Heart right ventricle (tissue), 16 donors: ENCODE data around the gene NOL6. TPM values are rescaled to one million over a fixed set of nuclear protein-coding genes. Genes with fewer than 3 reads are reported as not detected.
"Not testable (repeated sequence)": the region's sequence is repeated elsewhere in the genome, so short reads cannot be mapped to it uniquely, and the experiment has no call there.

ENCODE experiments used
- ATAC-seq, 8 donors: fragments of 200-7000 bp; cut with Tn5 transposase; one replicate each; pipeline ENCODE4 v1.9.1; 2020; ENCODE audit warnings: mild to moderate bottlenecking in 8 of 8, moderate library complexity in 8 of 8, moderate number of reproducible peaks in 1 of 8
- DNase-seq, 2 donors: peaks; one replicate each; pipeline ENCODE4 v3.0.0-alpha.2; 2020
- H3K27ac ChIP-seq, 10 donors: fragments of 200-600 bp; sonication (generic) in 2 of 10; one replicate each; pipeline versions ENCODE4 v1.5.0 to v1.8.0; 2020 to 2022; ENCODE audit warnings: mild to moderate bottlenecking in 3 of 10
- H3K27me3 ChIP-seq, 7 donors: fragments of 200-600 bp; one replicate each; pipeline ENCODE4 v1.8.0; 2021 to 2022; ENCODE audit warnings: mild to moderate bottlenecking in 2 of 7
- H3K36me3 ChIP-seq, 9 donors: fragments of 200-600 bp; sonication (generic) in 1 of 9; one replicate each; pipeline versions ENCODE4 v1.5.0 to v1.8.0; 2020 to 2022; ENCODE audit warnings: mild to moderate bottlenecking in 2 of 9
- H3K4me1 ChIP-seq, 9 donors: fragments of 200-600 bp; sonication (generic) in 1 of 9; one replicate each; pipeline versions ENCODE4 v1.5.0 to v1.8.0; 2020 to 2022; ENCODE audit warnings: mild to moderate bottlenecking in 4 of 9
- H3K4me3 ChIP-seq, 10 donors: fragments of 200-600 bp; sonication (generic) in 2 of 10; one replicate each; pipeline versions ENCODE4 v1.5.0 to v1.8.0; 2020 to 2022; ENCODE audit warnings: mild to moderate bottlenecking in 7 of 10, moderate library complexity in 2 of 10
- H3K9me3 ChIP-seq, 11 donors: fragments of 200-600 bp in 10 of 11; sonication (generic) in 2 of 11; one replicate each; pipeline versions ENCODE4 v1.5.0 to v1.8.0; 2013 to 2022; ENCODE audit warnings: mild to moderate bottlenecking in 2 of 11, control low read depth in 1 of 11, moderate library complexity in 1 of 11
- WGBS, 2 donors: extraction: QIAGEN DNeasy Blood & Tissue Kit; methylation state at CpG; one replicate each; pipeline ENCODE4 v1.1.7; 2013; ENCODE audit warnings: inconsistent platforms in 1 of 2; 5-methylcytosine and 5-hydroxymethylcytosine counted together
- intact Hi-C, 10 donors: fragments of 100-400 bp; cut with DNase I; formaldehyde crosslinking; loops; one replicate each; pipeline versions ENCODE4 v1.11.1 to v1.14.2; 2022
- polyA plus RNA-seq, 2 donors: library from polyadenylated mRNA; stranded (reverse); fragments of 200-250 nt; gene quantifications; one replicate each; pipeline ENCODE4 v1.2.3, GENCODE V29; 2013
- total RNA-seq, 10 donors: library from RNA; stranded (reverse); fragmentation: NEBNext Ultra II Directional in 3 of 10; extraction: Animal tissue kit (Norgen Biotek cat#: 25700) in 3 of 10; gene quantifications; one replicate each; pipeline versions ENCODE4 v1.2.1 to v1.2.4, GENCODE V29; 2021 to 2023
- TF ChIP-seq, protein P1 (sequence below), 9 donors: fragments of 200-600 bp; sonication (generic) in 2 of 9; IDR thresholded peaks; one replicate each; pipeline versions ENCODE4 v1.5.0 to v1.8.0; 2021 to 2022; ENCODE audit warnings: antibody characterized with exemption in 9 of 9, mild to moderate bottlenecking in 5 of 9, moderate library complexity in 1 of 9
- donor health status: Arrhythmogenic right ventricular cardiomyopathy.
- donor health status: ischemic (EF 13 %, LVEDD 7.1; RV severe dilation, severe dysfunction).
- donor health status: healthy with polysubstance abuse.
- donor health status: DM: no; HTN: yes; CAD: no.
- donor health status: DM: no; HTN: no; CAD: no.
- donor health status: ischemic (EF 25% LVEDD 6.9; RV normal size, moderate dysfunction).
- donor health status: ischemic (EF 25% LVEDD 5.7; RV mildly dilated, moderate dysfunction).
- donor health status: healthy.
- donor health status: DM: yes; HTN: yes; CAD: no.
- donor health status: Ischemic cardiomyopathy.
- donor health status: ischemic (EF 35%, LVEDD 5.7; RV mildly dilated, moderate dysfunction).
- donor health status: nonischemic (EF 11% LVEDD 7.7; RV severe dilation, severe dysfunction).
- donor health status: DM: yes; HTN: yes; CAD: no.
- donor health status: PGD.
- donor health status: ischemic (EF 29% LVEDD 5.4; RV normal size, mild dysfunction).
- donor health status: nonischemic (EF 23%, LVEDD 6.1; RV moderate dilation, normal function).

Gene NOL6
- total and polyA plus RNA-seq, 12 donors = 13.0 to 23.2 (median 15.1) TPM

DNA sequence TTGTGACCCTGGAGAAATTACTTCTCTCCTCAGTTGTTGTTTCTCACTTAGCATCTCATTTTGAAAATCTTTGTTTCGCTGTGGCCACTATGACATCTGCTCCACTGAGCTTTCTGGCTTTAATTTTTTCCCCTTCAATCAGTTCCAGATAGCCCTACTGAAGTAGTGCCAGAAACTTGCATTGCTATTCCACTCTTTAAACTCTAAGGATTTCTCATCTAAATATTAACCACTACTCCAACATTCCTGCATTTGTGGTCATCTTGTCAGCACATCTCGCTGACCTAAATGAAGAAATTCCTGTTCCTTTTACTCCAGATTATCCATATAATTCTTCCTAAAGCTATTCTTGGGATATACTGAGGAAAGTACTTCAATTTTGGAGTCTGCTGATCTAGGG, 15.3 kb upstream of the NOL6 start:
- no peak overlapping the region for H3K27ac ChIP-seq
- H3K4me3 ChIP-seq = no peak overlapping the region
- DNase-seq = no peak
- intact Hi-C loops = no loop called here
- no peaks in the 10 kb centered on the region for H3K4me1 ChIP-seq
- peaks cover 0 to 6% (median 0%) of the 10 kb centered on the region in 9 donors for H3K36me3 ChIP-seq
- ATAC-seq = no peak
- WGBS, 2 donors = 72 to 83% methylated on average over 2 of the region's 2 CpGs
- H3K27me3 ChIP-seq = no peaks in the 10 kb centered on the region
- TF ChIP-seq, protein P1, sequence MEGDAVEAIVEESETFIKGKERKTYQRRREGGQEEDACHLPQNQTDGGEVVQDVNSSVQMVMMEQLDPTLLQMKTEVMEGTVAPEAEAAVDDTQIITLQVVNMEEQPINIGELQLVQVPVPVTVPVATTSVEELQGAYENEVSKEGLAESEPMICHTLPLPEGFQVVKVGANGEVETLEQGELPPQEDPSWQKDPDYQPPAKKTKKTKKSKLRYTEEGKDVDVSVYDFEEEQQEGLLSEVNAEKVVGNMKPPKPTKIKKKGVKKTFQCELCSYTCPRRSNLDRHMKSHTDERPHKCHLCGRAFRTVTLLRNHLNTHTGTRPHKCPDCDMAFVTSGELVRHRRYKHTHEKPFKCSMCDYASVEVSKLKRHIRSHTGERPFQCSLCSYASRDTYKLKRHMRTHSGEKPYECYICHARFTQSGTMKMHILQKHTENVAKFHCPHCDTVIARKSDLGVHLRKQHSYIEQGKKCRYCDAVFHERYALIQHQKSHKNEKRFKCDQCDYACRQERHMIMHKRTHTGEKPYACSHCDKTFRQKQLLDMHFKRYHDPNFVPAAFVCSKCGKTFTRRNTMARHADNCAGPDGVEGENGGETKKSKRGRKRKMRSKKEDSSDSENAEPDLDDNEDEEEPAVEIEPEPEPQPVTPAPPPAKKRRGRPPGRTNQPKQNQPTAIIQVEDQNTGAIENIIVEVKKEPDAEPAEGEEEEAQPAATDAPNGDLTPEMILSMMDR (IDR thresholded peaks at IDR 0.05) = no peak
- H3K9me3 ChIP-seq = no peaks in the 10 kb centered on the region

DNA sequence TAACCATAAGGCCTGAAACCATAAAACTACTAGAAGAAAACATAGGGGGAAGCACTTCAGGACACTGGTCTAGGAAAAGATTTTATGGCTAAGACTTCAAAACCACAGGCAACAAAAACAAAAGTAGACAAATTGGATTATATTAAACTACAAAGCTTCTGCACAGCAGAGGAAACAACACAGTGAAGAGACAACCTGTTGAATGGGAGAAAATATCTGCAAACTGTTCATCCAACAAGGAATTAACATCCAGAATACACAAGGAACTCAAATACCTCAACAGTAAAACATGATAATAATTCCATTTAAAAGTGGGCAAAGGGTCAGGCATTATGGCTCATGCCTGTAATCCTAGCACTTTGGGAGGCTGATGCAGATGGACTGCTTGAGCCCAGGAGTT, 11.6 kb upstream of the NOL6 start:
- H3K4me3 ChIP-seq, H3K27ac ChIP-seq, ATAC-seq, DNase-seq, H3K9me3 ChIP-seq, H3K36me3 ChIP-seq, H3K27me3 ChIP-seq, intact Hi-C loops, H3K4me1 ChIP-seq: not testable (repeated sequence)

DNA sequence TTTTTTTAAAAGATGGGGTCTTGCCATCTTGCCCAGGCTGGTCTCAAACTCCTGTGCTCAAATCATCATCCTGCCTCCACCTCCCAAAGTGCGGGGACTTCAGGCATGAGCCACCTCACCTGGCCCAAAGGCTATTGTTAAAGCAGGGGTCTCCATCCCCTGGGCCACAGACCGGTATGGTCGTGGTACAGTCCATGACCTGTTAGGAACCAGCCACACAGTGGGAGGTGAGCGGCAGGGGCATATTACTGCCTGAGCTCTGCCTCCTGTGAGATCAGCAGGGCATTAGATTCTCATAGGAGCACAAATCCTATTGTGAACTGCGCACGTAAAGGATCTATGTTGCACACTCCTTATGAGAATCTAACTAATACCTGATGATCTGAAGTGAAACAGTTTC, 7.3 kb upstream of the NOL6 start:
- H3K4me1 ChIP-seq = no peaks in the 10 kb centered on the region
- H3K9me3 ChIP-seq = no peaks in the 10 kb centered on the region
- H3K27ac ChIP-seq = no peak overlapping the region
- TF ChIP-seq, protein P1 (IDR thresholded peaks at IDR 0.05) = no peak
- H3K4me3 ChIP-seq = no peak overlapping the region
- ATAC-seq = no peak
- WGBS, 2 donors = 93 to 97% methylated on average over 6 of the region's 6 CpGs
- no peak for DNase-seq
- no peaks in the 10 kb centered on the region for H3K27me3 ChIP-seq
- intact Hi-C loops = no loop called here
- H3K36me3 ChIP-seq = peaks cover 0 to 21% (median 0%) of the 10 kb centered on the region in 9 donors

DNA sequence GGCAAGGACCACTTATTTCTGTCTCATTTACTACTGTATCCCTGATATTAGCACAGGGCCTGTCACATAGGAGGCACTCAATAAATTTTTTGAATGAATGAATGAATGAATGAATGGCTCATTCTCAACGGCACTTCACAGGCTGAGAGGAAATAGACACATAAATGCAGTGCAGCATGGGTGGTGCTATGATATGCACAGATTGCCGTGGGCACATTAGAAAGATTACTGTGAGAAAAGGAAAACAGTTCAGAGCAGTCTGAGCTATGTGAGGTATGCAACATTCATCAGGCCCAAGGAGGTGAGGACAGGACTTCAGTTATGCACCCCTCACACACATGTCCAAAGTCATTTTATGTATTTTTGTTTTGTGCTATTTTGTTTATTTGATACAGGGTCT, 6.4 kb upstream of the NOL6 start:
- Histone ChIP-seq H3K4me1 (peaks cover 0 to 1% (median 0%) of the 10 kb centered on the region in 9 donors), H3K4me3 (no peak overlapping the region), H3K9me3 (no peaks in the 10 kb centered on the region), H3K27me3 (no peaks in the 10 kb centered on the region), H3K36me3 (peaks cover 0 to 21% (median 0%) of the 10 kb centered on the region in 9 donors), H3K27ac (no peak overlapping the region)
- TF ChIP-seq, protein P1 (IDR thresholded peaks at IDR 0.05) = no peak
- WGBS, 2 donors = 28 to 43% methylated on average over 2 of the region's 2 CpGs
- DNase-seq (no peak), ATAC-seq (no peak)
- intact Hi-C loops = no loop called here

DNA sequence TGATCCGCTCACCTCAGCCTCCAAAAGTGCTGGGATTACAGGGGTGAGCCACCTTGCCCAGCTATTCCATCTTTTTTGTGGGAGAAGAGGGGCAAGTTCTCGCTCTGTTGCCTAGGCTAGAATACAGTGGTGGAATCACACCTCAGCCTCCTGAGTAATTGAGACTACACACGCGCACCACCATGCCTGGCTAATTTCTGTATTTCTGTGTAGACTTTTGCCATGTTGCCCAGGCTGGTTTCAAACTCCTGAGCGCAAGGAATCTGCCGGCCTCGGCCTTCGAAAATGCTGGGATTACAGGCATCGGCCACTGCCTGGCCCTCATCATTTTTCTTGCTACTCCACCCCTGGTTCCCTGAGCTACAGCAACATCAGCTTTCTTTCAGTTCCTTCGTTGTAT, 2.8 kb upstream of the NOL6 start:
- intact Hi-C loops = no loop called here
- Histone ChIP-seq H3K36me3 (peaks cover 0 to 32% (median 10%) of the 10 kb centered on the region in 9 donors), H3K4me1 (peaks cover 0 to 26% (median 18%) of the 10 kb centered on the region in 9 donors), H3K9me3 (no peaks in the 10 kb centered on the region), H3K4me3 (no peak overlapping the region), H3K27ac (no peak overlapping the region), H3K27me3 (no peaks in the 10 kb centered on the region)
- DNase-seq (no peak), ATAC-seq (no peak)
- TF ChIP-seq, protein P1 (IDR thresholded peaks at IDR 0.05) = no peak
- 95% methylated on average over 10 of the region's 10 CpGs for WGBS, 2 donors
